HEK293 (cell line): Measurements from ENCODE around the gene SMARCB1.
A peak's percentile ranks its signal among the peaks of the same experiment; 100 is the strongest.

Experiments used
- GLI2 ChIP-seq: fragments of 450-650 bp; formaldehyde crosslinking; IDR thresholded peaks from 2 replicates; pipeline ENCODE4; 2017; ENCODE audit warnings: missing biosample characterization, missing genetic modification characterization, low read depth, borderline replicate concordance
- HIC1 ChIP-seq: fragments of 450-650 bp; formaldehyde crosslinking; IDR thresholded peaks from 2 replicates; pipeline ENCODE4 v1.5.1; 2016; ENCODE audit warnings: missing biosample characterization, missing genetic modification characterization
- KLF7 ChIP-seq: fragments of 450-650 bp; formaldehyde crosslinking; IDR thresholded peaks from 2 replicates; pipeline ENCODE4 v1.5.1; 2016; ENCODE audit warnings: missing biosample characterization, missing genetic modification characterization, borderline replicate concordance
- KLF8 ChIP-seq: fragments of 450-650 bp; formaldehyde crosslinking; IDR thresholded peaks from 2 replicates; pipeline ENCODE4 v1.5.1; 2016; ENCODE audit warnings: missing biosample characterization, missing genetic modification characterization
- MZF1 ChIP-seq: fragments of 450-650 bp; formaldehyde crosslinking; IDR thresholded peaks from 2 replicates; pipeline ENCODE4 v1.5.1; 2017; ENCODE audit warnings: missing biosample characterization, missing genetic modification characterization, borderline replicate concordance
- PATZ1 ChIP-seq: fragments of 450-650 bp; formaldehyde crosslinking; IDR thresholded peaks from 2 replicates; pipeline ENCODE4 v1.5.1; 2016; ENCODE audit warnings: missing biosample characterization, missing genetic modification characterization
- SP2 ChIP-seq: fragments of 450-650 bp; formaldehyde crosslinking; IDR thresholded peaks from 2 replicates; pipeline ENCODE4 v1.5.1; 2016; ENCODE audit warnings: missing biosample characterization, missing genetic modification characterization
- SP3 ChIP-seq: fragments of 450-650 bp; formaldehyde crosslinking; IDR thresholded peaks from 2 replicates; pipeline ENCODE4 v1.5.1; 2016; ENCODE audit warnings: missing biosample characterization, missing genetic modification characterization
- YY1 ChIP-seq: fragments of 450-650 bp; formaldehyde crosslinking; IDR thresholded peaks from 2 replicates; pipeline ENCODE4 v1.5.1; 2018; ENCODE audit warnings: missing biosample characterization, missing genetic modification characterization
- ZBTB26 ChIP-seq: fragments of 450-650 bp; formaldehyde crosslinking; optimal IDR thresholded peaks from 2 replicates; pipeline ENCODE3; 2016; ENCODE audit warnings: missing biosample characterization, mild to moderate bottlenecking, missing genetic modification characterization
- ZBTB7A ChIP-seq: fragments of 450-650 bp; formaldehyde crosslinking; IDR thresholded peaks from 2 replicates; pipeline ENCODE4 v1.5.1; 2016; ENCODE audit warnings: low read depth, missing biosample characterization, missing genetic modification characterization
- ZFP69B ChIP-seq: fragments of 450-650 bp; formaldehyde crosslinking; IDR thresholded peaks from 2 replicates; pipeline ENCODE4 v1.5.1; 2016; ENCODE audit warnings: missing biosample characterization, missing genetic modification characterization
- ZIC2 ChIP-seq: fragments of 450-650 bp; formaldehyde crosslinking; IDR thresholded peaks from 2 replicates; pipeline ENCODE4 v1.5.1; 2016; ENCODE audit warnings: missing biosample characterization, missing genetic modification characterization
- ZNF16 ChIP-seq: fragments of 450-650 bp; formaldehyde crosslinking; IDR thresholded peaks from 2 replicates; pipeline ENCODE4 v1.5.1; 2016; ENCODE audit warnings: low read depth, missing biosample characterization, missing genetic modification characterization
- ZNF335 ChIP-seq: fragments of 450-650 bp; formaldehyde crosslinking; conservative IDR thresholded peaks from 2 replicates; pipeline ENCODE4 v1.5.1; 2016; ENCODE audit warnings: missing biosample characterization, missing genetic modification characterization
- ZNF350 ChIP-seq: fragments of 450-650 bp; formaldehyde crosslinking; IDR thresholded peaks from 2 replicates; pipeline ENCODE4 v1.5.0; 2017; ENCODE audit warnings: missing biosample characterization, mild to moderate bottlenecking, missing genetic modification characterization
- ZNF354C ChIP-seq: fragments of 450-650 bp; formaldehyde crosslinking; IDR thresholded peaks from 2 replicates; pipeline ENCODE4 v1.5.1; 2016; ENCODE audit warnings: missing biosample characterization, missing genetic modification characterization, low read depth, borderline replicate concordance
- ZNF362 ChIP-seq: fragments of 450-650 bp; formaldehyde crosslinking; IDR thresholded peaks from 2 replicates; pipeline ENCODE4 v1.5.1; 2016; ENCODE audit warnings: missing biosample characterization, missing genetic modification characterization
- ZNF37A ChIP-seq: fragments of 450-650 bp; IDR thresholded peaks from 2 replicates; pipeline ENCODE4 v1.5.1; 2018; ENCODE audit warnings: missing biosample characterization, missing genetic modification characterization
- ZNF488 ChIP-seq: fragments of 450-650 bp; formaldehyde crosslinking; IDR thresholded peaks from 2 replicates; pipeline ENCODE4 v1.5.1; 2016; ENCODE audit warnings: missing biosample characterization, missing genetic modification characterization
- ZNF501 ChIP-seq: fragments of 450-650 bp; formaldehyde crosslinking; IDR thresholded peaks from 2 replicates; pipeline ENCODE4 v1.5.1; 2016; ENCODE audit warnings: missing biosample characterization, missing genetic modification characterization
- ZNF548 ChIP-seq: fragments of 450-650 bp; formaldehyde crosslinking; IDR thresholded peaks from 2 replicates; pipeline ENCODE4 v1.5.1; 2016; ENCODE audit warnings: missing biosample characterization, missing genetic modification characterization
- ZNF549 ChIP-seq: fragments of 450-650 bp; IDR thresholded peaks from 2 replicates; pipeline ENCODE4 v1.5.1; 2018; ENCODE audit warnings: missing biosample characterization, missing genetic modification characterization, mild to moderate bottlenecking, inconsistent platforms, moderate library complexity
- ZNF645 ChIP-seq: fragments of 450-650 bp; formaldehyde crosslinking; IDR thresholded peaks from 2 replicates; pipeline ENCODE4; 2016; ENCODE audit warnings: missing biosample characterization, missing genetic modification characterization
- ZNF658 ChIP-seq: fragments of 450-650 bp; formaldehyde crosslinking; IDR thresholded peaks from 2 replicates; pipeline ENCODE4; 2016; ENCODE audit warnings: missing biosample characterization, missing genetic modification characterization

The SMARCB1 gene

GRCh38 chr22:23772649-23773473, 13.9 kb upstream of the SMARCB1 start, which contains the start of gene MMP11 (continued):
- TF ChIP-seq HIC1 (tag by site-specific recombination) (no peak), ZBTB7A (tag by site-specific recombination) (no peak), ZNF658 (tag by site-specific recombination) (no peak), ZNF548 (tag by site-specific recombination) (no peak), ZNF645 (tag by site-specific recombination) (no peak; the same call in 1 of the 2 replicates), KLF8 (tag by site-specific recombination) (no peak), ZBTB26 (tag by site-specific recombination) (peak; percentile 17), ZNF16 (tag by site-specific recombination) (no peak), ZNF549 (tag by site-specific recombination) (no peak), SP3 (peak; percentile 30; the same call in 1 of the 2 replicates), ZNF350 (no peak), ZNF362 (no peak), SP2 (tag by site-specific recombination) (no peak), GLI2 (tag by site-specific recombination) (no peak), ZNF335 (0 out of 2 replicates have a peak, but pooled peaks have one; percentile 6), YY1 (no peak), ZNF354C (tag by site-specific recombination) (no peak), KLF7 (tag by site-specific recombination) (no peak), ZNF488 (tag by site-specific recombination) (no peak), MZF1 (tag by site-specific recombination) (no peak), ZNF37A (no peak), ZIC2 (no peak), PATZ1 (tag by site-specific recombination) (0 out of 2 replicates have a peak, but pooled peaks have one; percentile 29), ZNF501 (tag by site-specific recombination) (no peak), ZFP69B (tag by site-specific recombination) (no peak)
